ENCODE measurements around the gene CORO2B. TPM values are rescaled to one million over a fixed set of nuclear protein-coding genes. Genes with fewer than 3 reads are reported as not detected.

The CORO2B gene
- total and polyA plus RNA-seq, 2 experiments from 2014 or later: 1.6 to 4.6 TPM

DNA sequence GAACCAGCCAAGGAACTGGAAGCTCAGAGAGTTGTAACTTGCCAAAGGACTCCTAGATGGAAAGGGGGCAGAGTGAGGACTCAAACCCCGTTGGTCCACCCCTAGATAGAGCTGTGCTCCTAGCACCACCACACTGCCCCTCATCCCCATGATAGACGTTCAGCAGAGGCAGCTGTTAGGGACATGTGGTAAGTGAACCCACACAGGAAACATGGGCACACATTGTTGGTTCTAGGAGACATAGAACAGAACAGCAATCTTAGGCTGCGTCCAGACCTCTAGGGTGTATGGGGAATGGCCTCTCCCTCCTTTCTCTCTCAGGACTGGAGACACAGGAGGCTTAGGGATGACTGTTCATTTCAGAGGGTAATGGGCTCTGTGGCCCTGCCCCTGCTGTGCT lies 139.2 kb downstream of the CORO2B start:
- no peaks in the 10 kb centered on the region for H3K9me3 Mint-ChIP-seq

More for the DNA sequence above, 139.2 kb downstream of the CORO2B start:
- Mint-ChIP-seq H3K36me3 (ENCODE audit: low read depth) (no peaks in the 10 kb centered on the region; the same call in 2 of the 3 replicates), H3K27me3 (ENCODE audit: insufficient read depth, low read depth, poor library complexity) (peaks cover 9% of the 10 kb centered on the region), H3K4me1 (no peaks in the 10 kb centered on the region), H3K4me3 (no peak overlapping the region), H3K27ac (no peak overlapping the region)
- no peak overlapping the region for H3K4me3 ChIP-seq
- no peaks in the 10 kb centered on the region for H3K9me2 ChIP-seq (ENCODE audit: insufficient read depth)
- no peaks in the 10 kb centered on the region for H3K36me3 ChIP-seq (ENCODE audit: insufficient read depth)
- H3K27ac ChIP-seq (ENCODE audit: low read depth): no peak overlapping the region
- no peaks in the 10 kb centered on the region for H4K20me1 ChIP-seq (replicated peaks; ENCODE audit: insufficient read depth)
- DNase-seq (ENCODE audit: low spot score): no peak
- H3F3A ChIP-seq (replicated peaks; ENCODE audit: low read depth): no peaks in the 10 kb centered on the region
- TF ChIP-seq NANOG (IDR thresholded peaks at IDR 0.05; ENCODE audit: borderline replicate concordance) (no peak), EZH2phosphoT487 (IDR thresholded peaks at IDR 0.05; ENCODE audit: unreplicated experiment) (no peak), POLR2AphosphoS5 (IDR thresholded peaks at IDR 0.05; ENCODE audit: low read depth) (no peak), JUNB (IDR thresholded peaks at IDR 0.05; ENCODE audit: unreplicated experiment) (no peak), CTCF (conservative IDR thresholded peaks at IDR 0.05; ENCODE audit: low read depth in 2 of 2) (no peak), ZNF331 (CRISPR knock-in tag; IDR thresholded peaks at IDR 0.05; ENCODE audit: low read depth) (no peak), CREB1 (CRISPR knock-in tag; IDR thresholded peaks at IDR 0.05; ENCODE audit: low read depth) (no peak), EZH2 (IDR thresholded peaks at IDR 0.05; ENCODE audit: low read depth, unreplicated experiment) (no peak), ZNF114 (CRISPR knock-in tag; IDR thresholded peaks at IDR 0.05) (no peak), ETS1 (IDR thresholded peaks at IDR 0.05) (no peak), ZNF462 (CRISPR knock-in tag; IDR thresholded peaks at IDR 0.05) (no peak)
- TF ChIP-seq, protein P1, sequence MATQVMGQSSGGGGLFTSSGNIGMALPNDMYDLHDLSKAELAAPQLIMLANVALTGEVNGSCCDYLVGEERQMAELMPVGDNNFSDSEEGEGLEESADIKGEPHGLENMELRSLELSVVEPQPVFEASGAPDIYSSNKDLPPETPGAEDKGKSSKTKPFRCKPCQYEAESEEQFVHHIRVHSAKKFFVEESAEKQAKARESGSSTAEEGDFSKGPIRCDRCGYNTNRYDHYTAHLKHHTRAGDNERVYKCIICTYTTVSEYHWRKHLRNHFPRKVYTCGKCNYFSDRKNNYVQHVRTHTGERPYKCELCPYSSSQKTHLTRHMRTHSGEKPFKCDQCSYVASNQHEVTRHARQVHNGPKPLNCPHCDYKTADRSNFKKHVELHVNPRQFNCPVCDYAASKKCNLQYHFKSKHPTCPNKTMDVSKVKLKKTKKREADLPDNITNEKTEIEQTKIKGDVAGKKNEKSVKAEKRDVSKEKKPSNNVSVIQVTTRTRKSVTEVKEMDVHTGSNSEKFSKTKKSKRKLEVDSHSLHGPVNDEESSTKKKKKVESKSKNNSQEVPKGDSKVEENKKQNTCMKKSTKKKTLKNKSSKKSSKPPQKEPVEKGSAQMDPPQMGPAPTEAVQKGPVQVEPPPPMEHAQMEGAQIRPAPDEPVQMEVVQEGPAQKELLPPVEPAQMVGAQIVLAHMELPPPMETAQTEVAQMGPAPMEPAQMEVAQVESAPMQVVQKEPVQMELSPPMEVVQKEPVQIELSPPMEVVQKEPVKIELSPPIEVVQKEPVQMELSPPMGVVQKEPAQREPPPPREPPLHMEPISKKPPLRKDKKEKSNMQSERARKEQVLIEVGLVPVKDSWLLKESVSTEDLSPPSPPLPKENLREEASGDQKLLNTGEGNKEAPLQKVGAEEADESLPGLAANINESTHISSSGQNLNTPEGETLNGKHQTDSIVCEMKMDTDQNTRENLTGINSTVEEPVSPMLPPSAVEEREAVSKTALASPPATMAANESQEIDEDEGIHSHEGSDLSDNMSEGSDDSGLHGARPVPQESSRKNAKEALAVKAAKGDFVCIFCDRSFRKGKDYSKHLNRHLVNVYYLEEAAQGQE (IDR thresholded peaks at IDR 0.05; ENCODE audit: unreplicated experiment): no peak
- H3K79me2 ChIP-seq (replicated peaks; ENCODE audit: insufficient read depth): no peaks in the 10 kb centered on the region
- no peaks in the 10 kb centered on the region for H3K27me3 ChIP-seq (ENCODE audit: insufficient read depth)
- no peak for ATAC-seq
- H2AFZ ChIP-seq: no peak overlapping the region
- no peak overlapping the region for H3K4me2 ChIP-seq
- H3K4me1 ChIP-seq (ENCODE audit: insufficient read depth): no peaks in the 10 kb centered on the region

Data from GM23338 (cell line).